Right ventricle myocardium superior (tissue), 1 donor: ENCODE data around the gene TNFAIP2. TPM values are rescaled to one million over a fixed set of nuclear protein-coding genes. Genes with fewer than 3 reads are reported as not detected.
A peak's percentile ranks its signal among the peaks of the same experiment; 100 is the strongest.

Experiments
- ATAC-seq: fragments of 200-7000 bp; cut with Tn5 transposase; one replicate; pipeline ENCODE4 v1.9.1; 2020; ENCODE audit warnings: mild to moderate bottlenecking; ENCODE audit not compliant: poor library complexity
- DNase-seq: peaks from one replicate; pipeline ENCODE4 v3.0.0-alpha.2; 2020
- intact Hi-C: fragments of 100-400 bp; cut with DNase I; formaldehyde crosslinking; loops from one replicate; pipeline ENCODE4 v1.11.2; 2022
- total RNA-seq: library from RNA; stranded (reverse); fragmentation: NEBNext Ultra II Directional; extraction: Animal tissue kit (Norgen Biotek cat#: 25700); gene quantifications from one replicate; pipeline ENCODE4 v1.2.1, GENCODE V29; 2021
- donor health status: DM: no; HTN: yes; CAD: no; lungs with severe emphysema.

TNFAIP2 gene
- total RNA-seq, 1 donor from 2014 or later, result 46.7 TPM

DNA sequence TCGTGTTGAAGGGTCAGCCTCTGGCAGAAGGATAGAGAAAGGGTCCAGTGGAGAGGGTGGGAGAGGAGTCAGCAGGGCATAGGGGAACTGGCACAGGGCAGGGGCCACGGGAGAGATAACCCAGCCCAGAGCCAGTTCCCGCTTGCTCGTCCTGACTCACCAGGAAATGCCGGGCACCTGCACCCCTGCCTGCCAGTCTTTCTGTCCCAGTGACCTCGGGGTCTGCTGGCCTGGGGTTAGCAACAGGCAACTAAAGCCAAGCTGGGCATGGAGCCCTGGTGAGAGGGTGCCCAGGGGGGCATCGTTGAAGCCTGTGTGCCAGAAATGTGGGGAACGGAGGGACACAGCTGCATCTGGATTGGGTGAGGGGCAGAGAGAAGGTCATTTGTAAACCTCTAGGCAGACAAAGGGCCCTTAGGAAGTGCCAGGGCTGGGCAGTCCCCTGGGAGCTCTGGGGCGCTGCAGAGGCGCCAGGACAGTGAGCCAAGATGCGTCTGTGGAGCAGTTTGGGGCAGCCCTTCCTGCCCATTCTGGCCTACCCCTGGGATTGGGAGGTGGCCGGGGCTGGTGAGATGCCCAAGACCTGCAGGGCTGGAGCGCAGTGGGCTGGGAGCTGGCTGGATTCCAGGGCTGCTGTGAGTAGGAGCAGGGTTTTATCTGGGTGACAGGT is 5.5 kb downstream of the TNFAIP2 start:
- intact Hi-C loops, result no loop called here
- DNase-seq, result peak; percentile 55
- ATAC-seq, result no peak

DNA sequence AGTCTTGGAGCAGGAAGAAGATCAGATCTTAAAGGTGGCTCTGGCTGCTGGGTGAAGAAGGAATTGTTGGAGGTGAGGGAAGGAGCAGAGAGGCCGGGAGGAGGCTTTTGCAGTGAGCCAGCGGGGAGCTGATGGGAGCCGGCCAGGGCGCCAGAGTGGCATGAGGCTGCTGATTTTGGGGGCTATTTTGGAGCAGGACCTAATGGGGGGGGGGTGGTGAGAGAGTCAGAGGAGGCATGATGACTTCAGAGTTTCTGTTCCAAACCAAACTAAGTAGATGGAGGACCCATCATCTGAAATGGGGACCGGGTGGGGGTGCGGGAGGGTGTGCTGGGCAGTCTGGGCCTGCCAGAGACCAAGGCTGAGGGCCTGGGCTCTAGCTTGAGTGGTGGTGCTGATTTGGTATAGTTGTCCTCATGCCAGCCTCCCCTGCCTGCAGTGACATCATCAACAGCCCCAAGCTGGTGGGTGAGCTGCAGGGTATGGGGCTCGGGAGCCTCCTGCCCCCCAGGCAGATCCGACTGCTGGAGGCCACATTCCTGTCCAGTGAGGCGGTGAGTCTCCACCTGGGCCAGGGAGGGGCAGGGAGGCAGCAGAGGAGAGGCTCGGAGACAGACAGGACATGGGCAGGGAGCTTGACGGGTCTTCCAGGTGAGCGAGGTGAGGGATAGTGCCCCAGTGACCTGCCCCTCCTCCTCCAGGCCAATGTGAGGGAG is 6.2 kb downstream of the TNFAIP2 start:
- DNase-seq (no peak), ATAC-seq (no peak)
- intact Hi-C loops, result no loop called here

DNA sequence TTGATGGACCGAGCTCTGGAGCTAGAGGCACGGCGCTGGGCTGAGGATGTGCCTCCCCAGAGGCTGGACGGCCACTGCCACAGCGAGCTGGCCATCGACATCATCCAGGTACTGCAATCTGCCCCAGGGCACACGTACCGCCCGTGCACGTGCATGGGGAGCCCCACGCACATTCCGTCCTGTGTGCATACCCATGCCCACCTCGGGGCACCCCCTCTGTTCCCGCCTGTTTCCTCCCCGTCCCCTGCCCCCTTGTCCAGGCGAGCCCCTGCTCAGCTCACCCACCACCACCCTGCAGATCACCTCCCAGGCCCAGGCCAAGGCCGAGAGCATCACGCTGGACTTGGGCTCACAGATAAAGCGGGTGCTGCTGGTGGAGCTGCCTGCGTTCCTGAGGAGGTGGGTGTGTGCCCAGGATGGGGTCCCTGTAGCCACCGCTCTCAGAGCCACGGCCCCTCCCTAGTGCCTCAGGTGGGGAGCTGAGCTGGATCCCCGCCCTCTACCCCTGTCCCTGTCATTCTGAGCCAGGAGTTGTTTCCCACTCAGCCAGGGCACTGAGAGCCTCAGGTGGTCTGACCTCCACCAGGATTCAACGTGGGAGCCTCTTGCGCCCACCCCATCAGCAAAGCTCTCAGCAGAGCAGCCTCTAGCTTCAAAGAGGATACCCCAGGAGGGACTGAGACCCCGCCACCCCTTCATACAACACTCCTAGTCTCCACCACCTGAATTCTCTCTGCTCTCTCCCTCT is 6.9 kb downstream of the TNFAIP2 start:
- ATAC-seq (no peak), DNase-seq (peak; percentile 35)
- intact Hi-C loops, result no loop called here

DNA sequence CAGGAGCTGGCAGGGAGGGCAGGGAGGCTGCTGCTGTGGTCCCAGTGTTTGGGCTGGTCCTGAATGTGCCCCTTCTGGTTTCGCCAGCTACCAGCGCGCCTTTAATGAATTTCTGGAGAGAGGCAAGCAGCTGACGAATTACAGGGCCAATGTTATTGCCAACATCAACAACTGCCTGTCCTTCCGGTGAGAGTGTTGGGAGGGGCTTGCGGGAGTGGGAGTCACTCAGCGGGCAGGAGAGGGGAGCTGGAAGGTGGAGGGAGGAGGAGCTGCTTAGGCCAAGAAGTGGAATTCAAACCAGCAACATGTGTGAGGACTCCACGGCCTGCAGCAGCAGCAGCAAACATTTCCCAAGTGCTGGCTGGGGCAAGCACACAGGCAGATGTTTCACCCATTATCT is 7.7 kb downstream of the TNFAIP2 start:
- intact Hi-C loops, result no loop called here
- no peak for ATAC-seq
- DNase-seq, result peak; percentile 42

DNA sequence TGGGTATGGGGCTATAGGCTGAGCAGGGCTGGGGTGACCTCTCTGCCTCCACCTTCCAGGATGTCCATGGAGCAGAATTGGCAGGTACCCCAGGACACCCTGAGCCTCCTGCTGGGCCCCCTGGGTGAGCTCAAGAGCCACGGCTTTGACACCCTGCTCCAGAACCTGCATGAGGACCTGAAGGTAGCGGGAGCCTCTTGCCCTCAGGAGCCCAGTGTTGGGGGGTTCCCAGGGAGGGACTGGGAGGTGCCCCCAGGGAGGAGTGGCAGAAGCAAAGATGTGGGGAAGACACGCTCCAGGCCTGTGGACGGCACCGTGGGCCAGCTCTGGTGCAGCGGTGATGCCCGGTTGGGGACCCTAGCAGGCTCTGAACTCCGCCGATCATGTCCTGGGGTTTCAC is 8.3 kb downstream of the TNFAIP2 start:
- DNase-seq, result no peak
- intact Hi-C loops, result no loop called here
- no peak for ATAC-seq

- peak; percentile 12 for ATAC-seq
- DNase-seq, result peak; percentile 51
- intact Hi-C loops, result no loop called here
Observed at GRCh38 chr14:103132381-103133209, 9.3 kb downstream of the TNFAIP2 start.

DNA sequence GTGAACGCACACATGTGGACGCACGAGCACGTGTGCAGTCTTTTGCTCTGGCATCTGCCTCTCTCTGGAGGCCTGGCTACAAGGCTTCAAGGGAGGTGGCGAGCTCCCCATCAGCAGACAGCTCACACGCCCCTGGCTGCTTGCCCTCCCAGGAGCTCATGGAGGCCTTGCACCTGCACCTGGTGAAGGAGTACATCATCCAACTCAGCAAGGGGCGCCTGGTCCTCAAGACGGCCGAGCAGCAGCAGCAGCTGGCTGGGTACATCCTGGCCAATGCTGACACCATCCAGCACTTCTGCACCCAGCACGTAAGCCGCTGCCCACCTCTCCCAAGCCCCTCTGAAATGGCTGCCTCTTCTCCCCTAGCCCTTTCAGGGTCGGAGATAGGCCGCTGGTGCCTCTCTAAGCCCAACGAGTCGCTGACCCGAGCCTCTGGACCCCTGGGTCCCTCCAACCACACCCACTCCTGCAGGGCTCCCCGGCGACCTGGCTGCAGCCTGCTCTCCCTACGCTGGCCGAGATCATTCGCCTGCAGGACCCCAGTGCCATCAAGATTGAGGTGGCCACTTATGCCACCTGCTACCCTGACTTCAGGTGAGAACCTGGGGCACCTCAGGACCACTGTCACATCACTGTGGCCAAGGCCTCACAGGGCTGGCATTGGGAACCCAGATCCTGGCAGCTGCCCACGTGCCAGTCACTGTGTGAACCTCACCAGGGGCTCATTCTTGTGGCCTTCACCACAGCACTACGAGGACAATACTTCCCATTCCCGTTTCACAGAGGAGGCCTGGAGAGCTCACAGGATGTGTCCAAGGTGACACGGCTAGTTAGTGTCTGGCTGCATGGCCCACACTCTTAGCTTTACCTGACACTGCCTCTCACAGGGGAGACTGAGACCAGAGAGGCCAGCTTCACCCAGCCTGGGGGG is 10.2 kb downstream of the TNFAIP2 start:
- no peak for ATAC-seq
- no peak for DNase-seq
- intact Hi-C loops, result no loop called here

GRCh38 chr14:103134405-103134804 is 11.1 kb downstream of the TNFAIP2 start:
- no peak for DNase-seq
- intact Hi-C loops, result no loop called here
- ATAC-seq, result no peak

- intact Hi-C loops, result no loop called here
- DNase-seq, result no peak
Observed at GRCh38 chr14:103134919-103135318, 11.7 kb downstream of the TNFAIP2 start.

DNA sequence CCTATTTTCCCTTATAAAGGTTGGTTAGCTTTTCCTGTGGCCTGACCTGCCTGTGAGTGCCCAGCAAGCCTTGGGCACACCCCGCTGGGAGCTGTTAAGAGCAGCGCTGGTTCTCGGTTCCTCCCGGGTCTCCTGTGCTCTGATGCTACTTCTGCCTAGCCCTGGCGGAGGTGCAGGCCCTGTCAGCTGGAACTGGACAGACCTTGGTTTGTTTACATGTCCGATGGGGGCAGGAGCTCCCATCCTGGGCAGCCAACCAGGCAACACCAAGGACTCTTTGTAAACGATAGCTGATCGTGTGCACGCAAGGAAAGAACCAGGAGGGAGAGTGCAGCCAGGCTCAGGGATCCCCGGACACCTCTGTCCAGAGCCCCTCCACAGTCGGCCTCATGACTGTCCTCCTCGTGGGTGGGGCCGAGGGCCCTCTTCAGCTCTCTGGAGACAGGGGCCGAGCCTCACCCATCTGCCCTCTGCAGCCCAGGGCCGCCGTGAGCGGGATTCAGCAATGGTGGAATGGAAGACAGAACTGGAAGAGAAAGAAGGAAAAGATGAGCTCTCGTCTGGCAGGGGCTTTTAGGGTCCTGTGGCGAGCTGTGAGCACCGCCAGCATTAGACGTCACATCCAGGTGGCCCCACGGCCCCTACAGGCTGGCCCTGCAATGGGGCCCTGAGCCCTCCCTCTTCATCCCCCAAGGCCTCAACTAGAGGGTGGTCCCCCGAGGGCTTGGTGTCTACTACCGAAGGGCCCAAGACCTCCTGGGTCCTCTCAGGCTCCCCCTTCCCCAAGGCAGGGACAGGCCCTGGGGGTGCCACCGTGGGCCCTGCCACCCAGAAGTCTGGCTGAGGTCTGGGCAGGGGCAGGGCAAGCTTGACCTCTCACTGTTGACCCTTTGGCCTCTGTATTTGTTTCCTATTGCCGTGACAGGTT is 12.3 kb downstream of the TNFAIP2 start:
- intact Hi-C loops, result no loop called here
- ATAC-seq (no peak), DNase-seq (no peak)

More at GRCh38 chr14:103134919-103135318, 11.7 kb downstream of the TNFAIP2 start:
- no peak for ATAC-seq

GRCh38 chr14:103136388-103137271 is 13.4 kb downstream of the TNFAIP2 start:
- intact Hi-C loops, result no loop called here
- DNase-seq (no peak), ATAC-seq (peak; percentile 55)

DNA sequence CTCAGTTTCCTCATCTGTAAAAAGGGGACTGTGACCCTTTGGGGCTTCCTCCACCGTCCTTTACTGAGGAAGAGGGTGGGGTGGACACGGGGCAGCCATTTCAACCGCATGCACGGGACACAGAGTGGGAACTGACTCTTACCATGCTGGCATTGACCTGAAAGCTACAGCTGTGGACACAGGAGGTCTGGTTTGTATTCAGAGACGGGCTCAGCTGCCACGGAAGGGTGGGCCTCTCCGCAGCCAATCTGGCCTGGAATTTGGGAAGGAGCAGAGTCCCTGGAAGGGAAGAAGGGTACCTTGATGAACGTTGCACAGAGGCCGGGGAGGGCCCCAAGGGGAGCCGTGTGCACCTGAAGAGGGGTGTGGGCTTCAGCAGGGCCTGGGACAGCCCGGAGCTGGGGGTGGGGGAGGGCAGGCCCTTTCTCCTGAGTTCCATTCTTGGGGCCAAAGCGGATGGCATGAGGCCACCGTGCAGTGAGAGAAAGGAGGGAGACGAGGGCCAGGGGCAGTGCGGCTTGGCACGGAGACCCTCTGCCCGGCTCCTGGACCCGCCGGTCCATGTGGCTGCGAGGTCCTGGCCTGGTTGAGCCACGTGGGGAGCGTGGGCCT is 14.5 kb downstream of the TNFAIP2 start:
- intact Hi-C loops, result no loop called here
- ATAC-seq (peak; percentile 34), DNase-seq (no peak)

DNA sequence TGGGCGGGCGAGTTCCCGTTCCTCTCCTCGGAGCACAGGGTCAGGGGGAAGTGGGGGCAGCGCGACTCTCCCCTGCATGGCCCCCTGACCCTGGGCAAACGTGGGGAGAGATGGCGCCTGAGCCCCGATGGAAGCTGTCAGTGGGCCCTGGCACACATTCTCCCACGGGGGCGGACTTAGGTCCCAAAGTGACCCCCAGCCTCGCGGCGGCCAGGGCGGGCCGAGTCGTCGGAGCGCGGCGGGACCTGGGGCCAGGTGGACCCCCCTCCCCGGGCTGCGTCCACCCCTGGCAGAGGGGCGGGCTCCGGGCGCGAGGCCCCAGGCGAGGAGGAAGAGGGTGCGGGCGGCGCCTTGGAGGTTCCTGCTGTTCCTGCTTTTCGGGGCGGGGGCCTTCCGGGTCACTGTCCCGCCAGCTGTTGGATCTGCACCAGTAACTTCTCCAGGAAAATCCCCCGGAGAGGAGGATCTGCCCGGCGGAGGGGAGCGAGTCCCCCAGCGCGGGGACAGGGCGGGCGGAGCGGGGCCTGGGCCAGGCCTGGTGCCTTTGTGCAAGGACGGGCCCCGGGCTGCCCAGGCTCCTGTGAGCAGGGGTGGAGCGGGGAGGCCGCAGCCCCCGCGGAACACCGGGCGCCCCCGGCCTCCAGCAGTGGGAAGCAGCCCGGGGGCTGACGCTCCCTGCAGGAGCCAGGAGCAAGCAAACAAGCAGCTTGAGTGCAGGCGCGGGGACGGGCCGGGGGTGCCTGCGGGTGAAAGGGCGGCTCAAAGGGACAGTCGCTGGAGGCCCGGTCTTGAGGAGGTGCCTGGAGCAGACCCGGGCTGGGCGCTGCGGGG is 15.3 kb downstream of the TNFAIP2 start:
- peak; percentile 22 for ATAC-seq
- no peak for DNase-seq
- intact Hi-C loops, result no loop called here

- ATAC-seq (no peak), DNase-seq (no peak)
- intact Hi-C loops, result no loop called here
Observed at GRCh38 chr14:103139132-103140025, 16.1 kb downstream of the TNFAIP2 start.
